HG02870 (cell line): ENCODE results near the gene AMZ2.
"Not testable (repeated sequence)": the region's sequence is repeated elsewhere in the genome, so short reads cannot be mapped to it uniquely, and the experiment has no call there.

Experiments
- ATAC-seq: cut with Tn5 transposase; IDR thresholded peaks from one replicate; pipeline ENCODE4 v1.9.1; 2021; ENCODE audit warnings: mild to moderate bottlenecking, moderate library complexity; ENCODE audit not compliant: unreplicated experiment

The AMZ2 gene

GRCh38 chr17:68219429-68219828, 28.4 kb upstream of the AMZ2 start:
- ATAC-seq, result not testable (repeated sequence)

- not testable (repeated sequence) for ATAC-seq
Measured at GRCh38 chr17:68220186-68220585, 27.7 kb upstream of the AMZ2 start.

- ATAC-seq, result not testable (repeated sequence)
Measured at GRCh38 chr17:68220786-68221185, 27.1 kb upstream of the AMZ2 start.

- ATAC-seq, result no peak
Measured at GRCh38 chr17:68221786-68222185, 26.1 kb upstream of the AMZ2 start.

GRCh38 chr17:68222606-68223005, 25.2 kb upstream of the AMZ2 start:
- ATAC-seq, result no peak

- not testable (repeated sequence) for ATAC-seq
Measured at GRCh38 chr17:68225055-68225454, 22.8 kb upstream of the AMZ2 start.

GRCh38 chr17:68228039-68228680, 19.7 kb upstream of the AMZ2 start:
- not testable (repeated sequence) for ATAC-seq

GRCh38 chr17:68228817-68229570, 18.8 kb upstream of the AMZ2 start:
- no peak for ATAC-seq

GRCh38 chr17:68229619-68230018, 18.2 kb upstream of the AMZ2 start:
- ATAC-seq, result no peak

- not testable (repeated sequence) for ATAC-seq
Measured at GRCh38 chr17:68231131-68231530, 16.7 kb upstream of the AMZ2 start.

GRCh38 chr17:68231541-68231940, 16.3 kb upstream of the AMZ2 start:
- no peak for ATAC-seq

- not testable (repeated sequence) for ATAC-seq
Measured at GRCh38 chr17:68232741-68233140, 15.1 kb upstream of the AMZ2 start.

GRCh38 chr17:68234726-68235335, 13.0 kb upstream of the AMZ2 start:
- not testable (repeated sequence) for ATAC-seq

GRCh38 chr17:68235336-68235791, 12.5 kb upstream of the AMZ2 start:
- not testable (repeated sequence) for ATAC-seq

GRCh38 chr17:68237369-68238163, 10.3 kb upstream of the AMZ2 start:
- ATAC-seq, result peak; percentile 72

GRCh38 chr17:68238164-68238870, 9.5 kb upstream of the AMZ2 start:
- ATAC-seq, result peak; percentile 4

GRCh38 chr17:68238871-68239253, 9.0 kb upstream of the AMZ2 start:
- peak; percentile 32 for ATAC-seq

- no peak for ATAC-seq
Measured at GRCh38 chr17:68239632-68240366, 8.0 kb upstream of the AMZ2 start.

- ATAC-seq, result no peak
Measured at GRCh38 chr17:68246271-68247028, 1.4 kb upstream of the AMZ2 start.
